GM13976 (cell line): ENCODE data around the gene RP9.

Experiments
- DNase-seq: peaks from one replicate; pipeline ENCODE4 v3.0.0; 2012; ENCODE audit warnings: low spot score
- in situ Hi-C: fragments of 300-500 bp; cut with MboI; formaldehyde crosslinking; loops from one replicate; pipeline ENCODE4 v1.12.0; 2022; ENCODE audit warnings: low sequenced_read_pairs, mixed read lengths, inconsistent platforms; ENCODE audit not compliant: unreplicated experiment
- TF ChIP-seq, protein P1 (sequence below): IDR thresholded peaks from 2 replicates; pipeline ENCODE4 v1.5.1; 2012; ENCODE audit warnings: borderline replicate concordance, mild to moderate bottlenecking; ENCODE audit not compliant: insufficient read depth; ENCODE audit errors: extremely low read depth, missing control alignments, control extremely low read depth

The RP9 gene

DNA sequence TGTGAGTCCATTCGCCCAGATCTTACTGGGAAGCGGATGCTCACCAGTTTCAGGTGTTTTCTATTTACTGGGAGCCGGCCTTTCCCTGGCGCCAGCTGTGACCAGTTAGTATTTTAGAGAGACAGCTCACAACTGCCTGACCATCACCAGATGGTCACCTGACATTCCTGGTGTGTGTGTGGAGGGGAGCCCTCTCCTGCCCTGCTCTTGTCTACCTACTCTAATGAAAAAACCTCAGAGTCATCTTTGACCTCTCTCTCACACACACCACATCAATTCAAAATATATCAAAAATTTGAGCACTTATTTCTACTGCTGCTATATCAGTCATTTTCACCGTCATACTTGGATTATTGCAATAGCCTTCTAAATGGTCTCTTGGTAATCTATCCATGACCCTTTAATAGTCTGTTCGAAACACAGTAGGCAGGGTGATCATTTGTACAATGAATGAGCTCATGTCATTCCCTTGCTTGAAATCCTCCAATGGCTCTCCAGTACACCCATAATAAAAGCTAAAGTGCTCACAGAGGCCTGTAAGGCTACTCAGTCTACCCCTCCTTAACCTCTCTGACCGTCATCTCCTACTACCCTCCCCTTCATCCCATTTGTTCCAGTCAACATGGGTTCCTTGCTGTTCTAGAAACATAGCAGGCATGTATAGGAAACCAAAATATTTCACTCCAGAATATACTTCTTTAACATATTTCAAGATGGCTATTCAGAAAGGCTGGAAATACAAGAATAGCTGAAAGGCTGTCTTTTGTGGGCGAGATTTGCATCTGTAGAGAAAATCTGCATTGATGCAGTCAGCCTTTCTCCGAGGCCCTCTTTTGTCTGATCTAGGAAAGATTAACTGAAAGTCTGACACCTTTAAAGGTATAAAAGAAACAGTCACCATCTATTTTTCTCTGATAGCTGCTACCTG is 29.2 kb downstream of the RP9 start:
- no peak for DNase-seq
- in situ Hi-C loops: no loop called here
- TF ChIP-seq, protein P1, sequence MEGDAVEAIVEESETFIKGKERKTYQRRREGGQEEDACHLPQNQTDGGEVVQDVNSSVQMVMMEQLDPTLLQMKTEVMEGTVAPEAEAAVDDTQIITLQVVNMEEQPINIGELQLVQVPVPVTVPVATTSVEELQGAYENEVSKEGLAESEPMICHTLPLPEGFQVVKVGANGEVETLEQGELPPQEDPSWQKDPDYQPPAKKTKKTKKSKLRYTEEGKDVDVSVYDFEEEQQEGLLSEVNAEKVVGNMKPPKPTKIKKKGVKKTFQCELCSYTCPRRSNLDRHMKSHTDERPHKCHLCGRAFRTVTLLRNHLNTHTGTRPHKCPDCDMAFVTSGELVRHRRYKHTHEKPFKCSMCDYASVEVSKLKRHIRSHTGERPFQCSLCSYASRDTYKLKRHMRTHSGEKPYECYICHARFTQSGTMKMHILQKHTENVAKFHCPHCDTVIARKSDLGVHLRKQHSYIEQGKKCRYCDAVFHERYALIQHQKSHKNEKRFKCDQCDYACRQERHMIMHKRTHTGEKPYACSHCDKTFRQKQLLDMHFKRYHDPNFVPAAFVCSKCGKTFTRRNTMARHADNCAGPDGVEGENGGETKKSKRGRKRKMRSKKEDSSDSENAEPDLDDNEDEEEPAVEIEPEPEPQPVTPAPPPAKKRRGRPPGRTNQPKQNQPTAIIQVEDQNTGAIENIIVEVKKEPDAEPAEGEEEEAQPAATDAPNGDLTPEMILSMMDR: no peak

DNA sequence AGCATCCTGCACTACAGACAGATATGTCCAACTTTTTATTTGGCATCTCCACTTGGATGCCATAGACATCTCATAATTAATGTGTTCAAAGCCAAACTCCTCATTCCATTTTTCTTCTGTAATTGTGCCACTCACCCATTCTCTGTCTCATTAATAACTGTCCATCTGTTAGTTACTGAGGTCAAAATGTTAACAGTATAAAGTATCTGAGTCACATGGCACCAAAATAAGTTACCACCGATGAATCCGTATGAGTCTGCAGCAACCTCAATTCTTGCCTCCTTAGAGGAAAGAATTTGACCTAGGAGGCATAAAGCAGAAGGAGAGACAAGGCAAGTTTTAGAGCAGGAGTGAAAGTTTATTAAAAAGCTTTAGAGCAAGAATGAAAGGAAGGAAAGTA is 30.1 kb downstream of the RP9 start:
- TF ChIP-seq, protein P1: no peak
- in situ Hi-C loops: no loop called here
- no peak for DNase-seq

DNA sequence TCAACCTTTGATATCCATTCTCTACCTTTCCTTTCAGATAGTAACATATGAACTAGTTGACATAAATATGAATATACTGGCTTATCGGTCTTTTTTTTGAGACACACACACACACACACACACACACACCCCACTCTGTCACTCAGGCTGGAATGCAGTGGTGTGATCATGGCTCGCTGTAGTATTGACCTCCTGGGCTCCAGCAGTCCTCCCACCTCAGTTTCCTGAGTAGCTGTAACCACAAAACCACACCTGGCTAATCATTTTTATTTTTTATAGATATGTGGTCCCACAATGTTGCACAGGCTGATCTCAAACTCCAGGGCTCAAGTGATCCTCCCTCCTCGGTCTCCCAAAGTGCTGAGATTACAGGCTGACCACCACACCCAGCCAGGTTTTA is 32.5 kb downstream of the RP9 start:
- TF ChIP-seq, protein P1: no peak
- in situ Hi-C loops: no loop called here
- no peak for DNase-seq

DNA sequence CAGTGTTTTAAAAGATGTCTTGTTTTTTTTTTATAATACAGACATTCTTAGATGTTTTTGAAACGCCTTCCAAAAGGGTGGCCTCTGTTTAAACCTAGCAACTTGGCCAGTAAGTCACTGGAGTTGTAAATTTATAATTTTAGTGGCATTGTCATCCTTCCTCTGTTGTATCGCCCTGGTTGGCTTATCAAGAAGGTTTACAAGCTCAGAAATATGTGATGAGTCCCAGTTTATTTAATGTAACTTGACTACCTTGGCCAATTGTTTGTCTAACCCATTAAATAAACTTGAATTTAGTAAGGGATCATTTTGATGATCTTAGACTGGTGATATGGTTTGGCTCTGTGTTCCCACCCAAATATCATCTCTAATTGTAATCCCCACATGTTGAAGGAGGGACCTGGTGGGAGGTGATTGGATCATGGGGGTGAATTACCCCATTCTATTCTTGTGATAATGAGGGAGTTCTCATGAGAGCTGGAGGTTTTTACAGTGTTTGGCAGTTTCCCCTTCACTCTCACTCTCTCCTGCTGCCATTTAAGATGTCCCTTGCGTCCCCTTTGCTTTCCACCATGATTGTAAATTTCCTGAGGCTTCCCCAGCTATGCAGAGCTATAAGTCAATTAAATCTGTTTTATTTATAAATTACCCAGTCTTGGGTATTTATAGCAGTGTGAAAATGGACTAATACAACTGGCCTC is 33.2 kb downstream of the RP9 start:
- TF ChIP-seq, protein P1: no peak
- in situ Hi-C loops: no loop called here
- DNase-seq: no peak

DNA sequence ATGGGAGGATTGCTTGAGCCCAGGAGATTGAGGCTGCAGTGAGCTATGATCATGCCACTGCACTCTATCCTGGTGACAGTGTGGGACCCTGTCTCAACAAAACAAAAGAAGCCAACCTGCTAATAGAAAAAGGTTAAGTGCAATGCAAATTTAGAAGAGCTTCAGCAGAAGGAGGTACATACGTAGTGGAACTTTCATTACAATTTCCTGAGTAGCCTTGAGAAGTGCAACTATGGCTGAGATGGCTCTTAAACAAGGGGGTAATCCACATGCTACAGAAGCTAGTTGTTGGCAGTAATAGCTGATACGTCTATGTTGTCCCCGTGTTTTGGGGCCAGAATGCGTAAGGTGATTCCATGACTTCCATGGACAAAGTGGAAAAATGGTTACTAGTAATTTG is 36.0 kb downstream of the RP9 start:
- TF ChIP-seq, protein P1: no peak
- in situ Hi-C loops: no loop called here
- DNase-seq: no peak

DNA sequence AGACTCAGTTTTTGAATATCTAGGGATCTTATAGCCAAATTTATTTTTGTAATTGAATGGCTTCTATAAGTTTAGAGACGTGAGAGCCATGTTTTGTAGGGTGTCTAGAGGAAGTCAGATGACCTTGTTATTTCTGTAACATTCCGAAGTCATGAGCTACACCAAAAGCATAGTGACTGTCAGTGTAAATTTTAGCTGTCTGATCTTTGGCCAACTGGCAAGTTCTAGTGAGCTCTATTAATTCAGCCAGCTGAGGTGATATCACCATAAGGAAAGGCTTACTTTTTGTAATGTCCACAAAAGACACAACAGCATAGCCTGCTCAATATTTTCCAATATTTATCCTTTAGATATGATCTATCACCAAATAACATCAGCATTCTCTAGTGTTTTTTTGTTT is 36.7 kb downstream of the RP9 start:
- no peak for DNase-seq
- in situ Hi-C loops: no loop called here
- TF ChIP-seq, protein P1: no peak
